Endometrial microvascular endothelial cells (primary cell): ENCODE measurements around the gene FAM234B. TPM values are rescaled to one million over a fixed set of nuclear protein-coding genes. Genes with fewer than 3 reads are reported as not detected.

Experiments
- in situ Hi-C: cut with HindIII; loops from 2 replicates; pipeline ENCODE4 v1.10.0; 2017; ENCODE audit warnings: low sequenced_read_pairs, low pct_unique_long_range_greater_than_20kb; ENCODE audit errors: inconsistent ontology term
- total RNA-seq: library from RNA; depleted of rRNA; stranded (reverse); fragments of >200 nt; gene quantifications from one replicate; pipeline ENCODE4 v1.2.3, GENCODE V29; 2015; ENCODE audit errors: inconsistent ontology term

The FAM234B gene
- total RNA-seq, 1 donor from 2014 or later = 10.3 TPM

DNA sequence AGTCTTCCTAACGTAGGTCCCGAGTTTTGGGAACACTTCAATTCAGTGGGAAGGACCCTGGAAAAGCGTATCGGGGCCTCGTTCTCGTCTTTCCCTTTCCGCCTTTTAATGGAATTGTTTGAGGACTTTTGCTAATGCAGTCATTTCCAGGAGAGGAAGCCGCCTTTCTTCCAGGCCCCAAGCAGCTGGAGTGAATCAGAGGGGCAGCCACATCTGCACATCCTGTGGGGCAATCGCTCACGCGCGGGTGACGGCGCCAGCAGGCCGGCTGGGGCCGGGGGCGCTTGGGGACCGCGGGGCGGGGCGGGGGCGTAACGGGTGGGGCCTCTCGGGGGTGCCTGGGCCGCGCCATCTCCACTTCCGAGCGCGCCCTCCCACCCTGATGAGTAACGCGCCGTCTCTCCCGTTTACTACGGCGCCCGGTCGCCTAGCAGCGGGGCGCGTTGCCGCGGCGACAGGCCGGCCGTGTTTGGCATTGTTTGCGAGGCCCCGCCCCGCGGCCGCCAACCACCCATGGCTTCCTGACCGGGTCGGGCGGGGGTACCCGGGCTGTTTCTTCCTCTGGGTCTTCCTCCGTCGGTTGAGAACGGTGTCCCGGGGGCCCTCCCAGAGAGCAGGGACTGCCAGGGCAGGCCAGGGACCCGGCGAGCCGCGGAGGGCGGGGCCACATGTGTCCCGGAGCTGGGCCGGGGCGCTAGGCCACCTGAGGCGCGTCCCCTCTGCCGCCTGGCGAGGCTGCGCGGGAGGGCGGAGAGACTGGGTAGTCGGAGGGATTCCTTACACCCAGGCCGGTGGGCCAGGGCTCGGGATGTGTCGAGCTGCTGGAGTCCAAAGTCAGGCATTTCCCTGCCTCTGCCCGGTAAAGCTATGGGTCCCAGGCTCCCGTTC is 56.9 kb downstream of the FAM234B start:
- in situ Hi-C loops = loop anchor here (25.0 kb wide), 1 partner anchor 111 kb away; no protein-coding TSS in a partner anchor

DNA sequence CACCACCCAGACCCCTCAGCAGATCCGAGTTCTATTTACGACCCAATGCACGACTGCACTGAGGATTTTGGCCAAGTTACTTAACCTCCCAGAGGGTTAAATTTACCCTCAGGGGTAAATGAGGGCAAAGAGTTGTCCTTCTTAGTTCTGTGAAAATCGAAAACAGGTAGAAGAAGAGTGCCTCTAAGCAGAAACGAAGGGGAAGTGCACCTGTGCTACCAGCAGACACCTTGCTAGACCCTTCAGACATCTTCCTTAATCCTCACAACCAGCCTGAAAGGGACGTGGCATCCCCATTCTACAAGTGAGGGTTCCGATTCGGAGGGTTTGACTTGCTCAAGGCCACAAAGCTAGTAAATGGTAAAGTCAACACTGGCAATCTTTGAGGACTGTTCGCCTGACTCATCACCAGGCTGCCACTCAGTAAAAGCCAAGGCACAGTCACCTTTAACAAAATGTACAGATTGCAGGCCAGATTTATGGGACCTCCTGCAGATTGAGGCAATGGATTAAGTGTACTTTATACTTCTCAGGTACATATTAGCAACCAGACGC is 57.7 kb downstream of the FAM234B start:
- in situ Hi-C loops = loop anchor here (25.0 kb wide), 1 partner anchor 110 kb away; no protein-coding TSS in a partner anchor

- in situ Hi-C loops = loop anchor here (25.0 kb wide), 1 partner anchor 110 kb away; no protein-coding TSS in a partner anchor
Measured at GRCh38 chr12:13102461-13103195, 58.4 kb downstream of the FAM234B start.

DNA sequence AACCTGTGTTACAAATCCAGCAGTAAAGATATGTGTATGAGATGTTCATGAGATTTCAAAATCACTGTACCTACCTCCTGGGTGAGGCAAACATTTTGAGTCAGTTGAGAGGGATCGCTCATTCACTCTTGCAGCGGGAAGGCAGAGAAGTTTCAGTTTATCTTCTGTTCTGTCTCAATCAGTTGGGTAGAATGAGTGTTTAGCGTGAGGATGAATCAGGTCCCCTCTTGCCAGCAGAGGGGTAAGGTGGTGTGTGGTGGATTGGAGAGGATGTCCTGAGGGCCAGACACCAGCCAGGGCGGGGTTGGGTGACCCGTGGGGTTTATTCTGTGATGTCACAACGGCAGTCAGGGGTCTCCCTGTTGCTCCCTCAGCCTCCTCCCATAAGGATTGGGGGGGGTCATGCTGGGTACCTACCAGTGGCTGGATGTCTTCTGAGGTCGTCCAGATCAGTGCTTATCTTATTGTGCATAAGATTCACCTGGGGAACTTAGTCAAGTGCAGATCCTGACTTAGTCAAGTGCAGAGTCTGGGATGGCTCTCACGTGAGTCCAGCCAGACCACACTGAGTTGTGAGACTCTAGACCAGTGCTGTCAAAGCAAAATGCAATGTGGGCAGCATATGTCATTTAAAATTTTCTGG is 59.3 kb downstream of the FAM234B start, which contains the start of gene GSG1:
Gene GSG1, minus strand, starts transcription at position 277 of the 643 bp plus-strand sequence. Its CDS starts 155 bp downstream, at position 122.
- in situ Hi-C loops = loop anchor here (25.0 kb wide), 1 partner anchor 109 kb away; no protein-coding TSS in a partner anchor

- in situ Hi-C loops = loop anchor here (25.0 kb wide), 1 partner anchor 108 kb away; no protein-coding TSS in a partner anchor
Measured at GRCh38 chr12:13104409-13104808, 60.2 kb downstream of the FAM234B start.

DNA sequence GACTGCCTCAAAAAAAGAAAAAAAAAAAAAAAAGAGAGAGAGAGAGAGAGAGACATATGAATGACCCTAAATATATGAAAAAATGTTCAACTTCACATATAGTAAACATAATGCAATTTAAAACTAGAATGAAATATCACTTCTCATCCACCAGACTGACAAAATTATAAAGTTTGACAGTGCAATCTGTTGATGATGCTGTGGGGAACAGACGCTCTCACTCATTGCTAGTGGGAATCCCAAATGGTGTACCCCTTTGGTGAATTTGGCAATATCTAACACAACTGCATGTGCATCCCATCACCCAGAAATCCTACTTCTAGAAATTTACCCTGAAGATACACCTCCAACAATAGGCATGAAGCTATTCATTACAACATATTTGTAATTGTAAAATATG is 61.6 kb downstream of the FAM234B start:
- in situ Hi-C loops = loop anchor here (25.0 kb wide), 1 partner anchor 107 kb away; no protein-coding TSS in a partner anchor

- in situ Hi-C loops = loop anchor here (25.0 kb wide), 1 partner anchor 106 kb away; no protein-coding TSS in a partner anchor
Measured at GRCh38 chr12:13106666-13107065, 62.5 kb downstream of the FAM234B start.

DNA sequence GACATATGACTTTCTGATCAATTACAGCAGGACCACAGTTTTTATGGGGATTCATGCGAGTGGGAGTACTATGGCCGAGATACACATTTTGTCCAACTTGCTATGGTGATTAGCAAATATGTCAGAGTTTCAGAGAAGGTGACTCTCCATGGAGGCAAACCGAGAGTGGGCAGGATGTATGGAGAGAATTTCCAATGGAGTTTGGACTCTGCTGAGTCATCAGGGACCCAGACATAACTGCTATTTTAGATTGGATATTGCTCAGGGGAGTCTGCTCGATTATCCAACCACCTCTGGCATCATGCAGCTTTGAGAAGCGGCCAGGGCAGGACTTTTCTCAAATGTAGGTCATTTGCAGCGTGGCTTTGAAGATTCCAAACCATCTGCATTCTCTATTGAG is 68.8 kb downstream of the FAM234B start:
- in situ Hi-C loops = loop anchor here (25.0 kb wide), 1 partner anchor 99 kb away; no protein-coding TSS in a partner anchor

GRCh38 chr12:13114251-13115052 is 70.3 kb downstream of the FAM234B start:
- in situ Hi-C loops = loop anchor here (25.0 kb wide), 1 partner anchor 98 kb away; no protein-coding TSS in a partner anchor

- in situ Hi-C loops = loop anchor here (25.0 kb wide), 1 partner anchor 96 kb away; no protein-coding TSS in a partner anchor
Measured at GRCh38 chr12:13116259-13116658, 72.1 kb downstream of the FAM234B start.

GRCh38 chr12:13117029-13117428 is 72.8 kb downstream of the FAM234B start:
- in situ Hi-C loops = loop anchor here (25.0 kb wide), 1 partner anchor 95 kb away; no protein-coding TSS in a partner anchor

GRCh38 chr12:13119826-13120225 is 75.6 kb downstream of the FAM234B start:
- in situ Hi-C loops = loop anchor here (25.0 kb wide), 1 partner anchor 92 kb away; no protein-coding TSS in a partner anchor

GRCh38 chr12:13120413-13120812 is 76.2 kb downstream of the FAM234B start:
- in situ Hi-C loops = loop anchor here (25.0 kb wide), 1 partner anchor 92 kb away; no protein-coding TSS in a partner anchor

DNA sequence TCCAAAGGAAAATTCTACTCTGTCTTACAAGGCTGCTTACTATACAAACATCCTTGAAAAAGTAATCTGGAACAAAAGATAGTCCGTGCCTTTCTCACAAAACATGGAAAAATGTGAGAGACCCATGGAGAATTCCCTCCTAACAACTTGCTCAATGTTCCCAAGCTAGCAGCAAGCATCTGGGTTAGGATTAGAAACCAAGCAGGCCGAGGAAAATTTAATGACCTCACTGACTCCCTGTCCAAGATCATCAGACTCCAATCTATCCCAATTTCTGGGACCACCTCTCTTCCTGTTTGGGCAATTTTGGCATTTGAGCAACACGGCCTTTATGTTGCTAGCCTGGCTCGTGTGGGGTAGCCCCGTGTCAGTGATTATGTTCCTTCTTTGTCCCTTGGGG is 77.4 kb downstream of the FAM234B start:
- in situ Hi-C loops = loop anchor here (25.0 kb wide), 1 partner anchor 91 kb away; no protein-coding TSS in a partner anchor

DNA sequence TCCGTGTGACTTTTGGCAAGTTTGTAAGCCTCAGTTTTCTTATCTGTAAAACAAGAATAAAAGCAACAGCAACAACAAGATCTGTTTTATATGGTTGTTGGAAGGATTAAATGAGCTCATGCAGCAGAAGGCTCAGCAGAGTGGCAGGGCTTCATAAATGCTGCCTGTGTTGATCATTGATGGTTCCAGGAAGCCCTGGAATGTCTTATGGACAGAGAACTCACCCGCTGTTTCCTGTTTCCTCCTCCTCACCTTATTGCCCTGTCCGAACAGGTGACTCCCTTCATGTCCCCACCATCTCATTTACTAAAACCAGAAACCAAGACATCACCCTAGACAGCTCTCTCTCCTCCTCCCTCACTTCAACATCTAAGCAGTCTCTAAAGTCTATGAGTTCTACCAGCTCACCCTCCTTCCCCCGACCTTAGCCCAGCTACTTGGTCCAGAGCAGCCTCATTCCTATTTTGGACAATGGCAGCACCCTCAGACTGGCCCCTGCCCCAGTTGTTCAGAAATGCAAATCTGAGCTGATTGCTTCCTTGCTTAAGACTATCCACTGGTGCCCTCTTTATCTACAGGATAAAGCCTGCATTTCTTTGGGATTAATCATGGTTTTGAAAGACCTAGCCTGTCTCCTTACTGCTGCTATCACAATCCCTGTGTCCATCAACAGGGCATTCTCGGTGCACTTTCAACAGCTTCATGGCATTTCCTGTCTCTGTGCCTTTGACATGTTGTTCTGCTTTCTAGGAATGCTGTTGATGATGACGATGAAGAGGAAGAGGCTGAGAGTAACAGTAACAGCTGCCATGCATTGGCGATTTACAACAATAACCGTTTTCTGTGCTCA is 80.7 kb downstream of the FAM234B start:
- in situ Hi-C loops = loop anchor here (25.0 kb wide), 1 partner anchor 87 kb away; no protein-coding TSS in a partner anchor

DNA sequence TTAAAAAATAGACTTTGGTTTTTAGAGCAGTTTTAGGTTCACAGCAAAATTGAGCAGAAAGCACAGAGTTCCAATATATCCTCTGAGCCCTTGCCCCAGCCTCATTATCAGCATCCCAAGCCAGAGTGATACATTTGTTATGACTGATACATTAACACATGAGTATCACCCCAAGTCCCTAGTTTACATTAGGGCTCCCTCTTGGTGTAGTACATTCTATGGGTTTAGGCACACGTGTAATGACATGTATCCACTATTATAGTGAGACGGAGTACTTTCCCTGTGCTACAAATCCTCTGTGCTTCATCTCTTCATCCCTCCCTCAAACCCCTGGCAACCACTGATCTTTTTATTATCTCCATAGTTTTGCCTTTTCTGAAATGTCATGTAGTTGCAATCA is 81.8 kb downstream of the FAM234B start:
- in situ Hi-C loops = no loop called here
